K562 (cell line): ENCODE data around the gene NPNT. TPM values are rescaled to one million over a fixed set of nuclear protein-coding genes. Genes with fewer than 3 reads are reported as not detected.
"Not testable (repeated sequence)": the region's sequence is repeated elsewhere in the genome, so short reads cannot be mapped to it uniquely, and the experiment has no call there.

Source experiments
- ATAC-seq: fragments of 200-7000 bp; cut with Tn5 transposase; 3 replicates; pipeline ENCODE4 v1.9.1; 2020; ENCODE audit warnings: moderate library complexity
- BruUV-seq: library from RNA; stranded (reverse); fragments of 400-500 nt; replicated peaks from 2 replicates; lab custom pipeline; 2021; lab: Mats Ljungman, UMichigan
- CTCF ChIA-PET: fragments of 300-600 bp; formaldehyde crosslinking; extraction: SDS; loops from one replicate; lab custom pipeline; 2021; ENCODE audit warnings: low intra/inter-chr PET ratio; lab: Yijun Ruan, JAX
- POLR2A ChIA-PET: fragments of 300-600, 350-650 bp; sonication (Branson Sonifier 250); formaldehyde crosslinking; extraction: SDS; loops from one replicate; lab custom pipeline; 2021; ENCODE audit warnings: antibody characterized with exemption, inconsistent platforms; lab: Yijun Ruan, JAX
- DNase-seq, 4 experiments: peaks; one replicate each; pipeline versions ENCODE4 v3.0.0 to v3.0.0-alpha.2; 2011 to 2018; ENCODE audit warnings: low spot score in 3 of 4, mixed read lengths in 3 of 4; ENCODE audit errors: extremely low read depth in 1 of 4
- FAIRE-seq: peaks from 2 replicates; lab custom pipeline; 2011; peaks lifted over from hg19 to GRCh38; lab: Jason Lieb, UNC
- H2AFZ ChIP-seq: 2 replicates; pipeline ENCODE4 v1.6.0; 2011; ENCODE audit warnings: low read depth, low read length, control low read depth, inconsistent platforms
- H3K27ac ChIP-seq: fragments of 200-600 bp; 3 replicates; pipeline ENCODE4 v1.8.0; 2011; ENCODE audit warnings: low read depth, mild to moderate bottlenecking, control low read depth, inconsistent platforms, low read length, moderate library complexity, mixed read lengths; ENCODE audit errors: extremely low read depth
- H3K27me3 ChIP-seq, 2 experiments: fragments of 300-600 bp in 1 of 2; 2 replicates in 1 of 2; 3 replicates in 1 of 2; pipeline versions ENCODE4 v1.6.0 to v1.8.0; 2011; ENCODE audit warnings: inconsistent platforms in 2 of 2, low read length in 2 of 2, mild to moderate bottlenecking in 1 of 2, mixed read lengths in 1 of 2, moderate library complexity in 1 of 2; ENCODE audit not compliant: control insufficient read depth in 2 of 2, insufficient read depth in 2 of 2
- H3K36me3 ChIP-seq: fragments of 300-600 bp; 3 replicates; pipeline ENCODE4 v1.8.0; 2011; ENCODE audit warnings: mild to moderate bottlenecking, low read length, inconsistent platforms; ENCODE audit not compliant: control insufficient read depth, insufficient read depth
- H3K4me1 ChIP-seq, 2 experiments: fragments of 200-600 bp in 1 of 2; replicated peaks in 1 of 2; 2 replicates in 1 of 2; 3 replicates in 1 of 2; pipeline versions ENCODE4 v1.5.1 to v1.8.0; 2011; ENCODE audit warnings: inconsistent platforms in 2 of 2, low read length in 2 of 2, mild to moderate bottlenecking in 1 of 2, mixed read lengths in 1 of 2, moderate library complexity in 1 of 2; ENCODE audit not compliant: control insufficient read depth in 2 of 2, insufficient read depth in 2 of 2
- H3K4me2 ChIP-seq: 2 replicates; pipeline ENCODE4 v1.6.1; 2011; ENCODE audit warnings: low read length, control low read depth, inconsistent platforms, mixed read lengths; ENCODE audit not compliant: insufficient read depth
- H3K4me3 ChIP-seq: fragments of 200-600 bp; sonication (generic), shearing (Covaris generic); 2 replicates; pipeline ENCODE4 v1.5.1; 2016; ENCODE audit warnings: control low read depth, inconsistent platforms
- H3K79me2 ChIP-seq: fragments of 200-600 bp; 3 replicates; pipeline ENCODE4 v1.8.0; 2011; ENCODE audit warnings: low read length, inconsistent platforms; ENCODE audit not compliant: control insufficient read depth, insufficient read depth
- H3K9ac ChIP-seq, 2 experiments: 2 replicates each; pipeline versions ENCODE4 v1.6.0 to v1.6.1; 2011; ENCODE audit warnings: low read depth in 2 of 2, low read length in 2 of 2, control low read depth in 1 of 2, inconsistent platforms in 1 of 2, mild to moderate bottlenecking in 1 of 2, mixed read lengths in 1 of 2; ENCODE audit not compliant: insufficient read depth in 1 of 2
- H3K9me1 ChIP-seq: one replicate; pipeline ENCODE4 v1.6.0; 2011; ENCODE audit warnings: inconsistent platforms, mild to moderate bottlenecking, low read length, moderate library complexity; ENCODE audit not compliant: control insufficient read depth, insufficient read depth
- H3K9me3 ChIP-seq: replicated peaks from 2 replicates; pipeline ENCODE4 v1.5.1; 2011; ENCODE audit warnings: low read depth, low read length, inconsistent platforms; ENCODE audit not compliant: control insufficient read depth, insufficient read depth
- H4K20me1 ChIP-seq: replicated peaks from 2 replicates; pipeline ENCODE4 v1.6.1; 2011; ENCODE audit warnings: low read length, inconsistent platforms, mixed read lengths; ENCODE audit not compliant: control insufficient read depth, insufficient read depth
- COPS2 ChIP-seq: fragments of 450-650 bp; conservative IDR thresholded peaks from 2 replicates; pipeline ENCODE4 v1.6.1; 2016; ENCODE audit warnings: mild to moderate bottlenecking, moderate library complexity
- FOXA3 ChIP-seq, 2 experiments: fragments of 450-650 bp in 1 of 2; sonication (generic) in 1 of 2; formaldehyde crosslinking; IDR thresholded peaks in 1 of 2; conservative IDR thresholded peaks in 1 of 2; 2 replicates each; pipeline versions ENCODE4 v1.4.0 to v1.8.0; 2020 to 2022; ENCODE audit warnings: mild to moderate bottlenecking in 2 of 2, missing genetic modification reagents in 1 of 2
- GATAD2A ChIP-seq: fragments of 450-650 bp; IDR thresholded peaks from 2 replicates; pipeline ENCODE4 v1.6.1; 2017
- KLF16 ChIP-seq: IDR thresholded peaks from 2 replicates; pipeline ENCODE4 v1.6.1; 2016; ENCODE audit warnings: antibody characterized with exemption
- LEF1 ChIP-seq: fragments of 450-650 bp; IDR thresholded peaks from 2 replicates; pipeline ENCODE4 v1.6.1; 2016; ENCODE audit warnings: mild to moderate bottlenecking
- RNF2 ChIP-seq: sonication (generic); IDR thresholded peaks from 2 replicates; pipeline ENCODE4 v1.6.1; 2016
- SIX5 ChIP-seq, 2 experiments: IDR thresholded peaks; 2 replicates each; pipeline ENCODE4 v1.6.1; 2011; ENCODE audit warnings: low read length in 2 of 2, borderline replicate concordance in 1 of 2, low read depth in 1 of 2, mild to moderate bottlenecking in 1 of 2, moderate library complexity in 1 of 2; ENCODE audit not compliant: insufficient read depth in 1 of 2
- ZNF146 ChIP-seq: IDR thresholded peaks from one replicate; pipeline ENCODE4 v1.6.1; 2018; ENCODE audit warnings: missing compliant biosample characterization; ENCODE audit not compliant: unreplicated experiment
- ZNF232 ChIP-seq: sonication (generic); formaldehyde crosslinking; IDR thresholded peaks from 2 replicates; pipeline ENCODE4 v1.8.0; 2022; ENCODE audit warnings: mild to moderate bottlenecking, missing genetic modification reagents
- WGBS: fragments of 100-300 bp; shearing (Covaris generic); methylation state at CpG from one replicate; pipeline ENCODE4 v1.1.6; 2016; ENCODE audit warnings: low coverage, mixed read lengths; ENCODE audit not compliant: insufficient coverage; ENCODE audit errors: missing lambda C conversion rate; 5-methylcytosine and 5-hydroxymethylcytosine counted together
- in situ Hi-C: fragments of 300-500 bp; cut with MboI; formaldehyde crosslinking; loops from 4 replicates; pipeline ENCODE4 v1.15.0; 2018; ENCODE audit warnings: inconsistent platforms, mixed read lengths
- intact Hi-C: fragments of 100-400 bp; cut with micrococcal nuclease; formaldehyde crosslinking; loops from 2 replicates; pipeline ENCODE4 v1.14.2; 2022
- polyA plus RNA-seq, 8 experiments: library from polyadenylated mRNA; depleted of rRNA in 4 of 8; stranded (reverse) in 5 of 8; unstranded in 3 of 8; fragments of >200 nt; fragmentation: Nextera tagmentation in 2 of 8; fragmentation: Illumina TruSeq in 1 of 8; extraction: Ambion mirVana in 2 of 8; extraction: Trizol in 1 of 8; gene quantifications; 2 replicates each; pipeline versions ENCODE4 v1.2.1 to v1.2.3, GENCODE V29; 2011 to 2014; ENCODE audit warnings: inconsistent platforms in 1 of 8, missing spikeins in 1 of 8
- total RNA-seq, 7 experiments: library from RNA; depleted of rRNA in 6 of 7; stranded (reverse); fragments of >200 nt in 6 of 7; fragmentation: Illumina TruSeq in 2 of 7; extraction: Trizol in 2 of 7; gene quantifications; 2 replicates each; pipeline versions ENCODE4 v1.2.1 to v1.2.3, GENCODE V29; 2011 to 2021; ENCODE audit warnings: low replicate concordance in 1 of 7

The NPNT gene
- total and polyA plus RNA-seq, 9 of the 15 experiments (the other 6 are each of a cell fraction or from before 2014, with no cell fraction given) = 0.22 TPM; not detected in 8

DNA sequence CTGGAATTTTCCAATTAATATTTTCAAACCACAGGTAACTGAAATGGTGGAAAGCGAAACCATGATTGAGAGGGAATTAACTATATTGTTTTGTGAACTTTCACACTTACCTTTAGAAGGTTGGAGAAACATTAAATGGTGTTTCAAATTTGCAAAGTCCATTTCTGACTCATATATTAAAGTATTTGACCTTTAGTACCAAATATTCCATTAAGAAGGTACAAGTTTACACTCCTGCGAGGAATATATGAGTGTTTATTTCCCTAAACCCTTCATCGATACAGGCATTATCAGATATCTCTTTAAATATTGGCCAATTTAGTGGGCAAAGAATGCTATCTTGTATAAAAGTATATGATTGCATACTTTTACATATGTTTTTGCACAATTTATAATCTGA, 44.1 kb upstream of the NPNT start:
- H4K20me1 ChIP-seq = no peaks in the 10 kb centered on the region
- no peak overlapping the region for H2AFZ ChIP-seq
- no peaks in the 10 kb centered on the region for H3K36me3 ChIP-seq
- FAIRE-seq (no peak), ATAC-seq (no peak), DNase-seq (no peak)
- H3K4me2 ChIP-seq = no peak overlapping the region
- ChIA-PET POLR2A (no interaction called here), CTCF (no interaction called here)
- in situ Hi-C loops (no loop called here), intact Hi-C loops (no loop called here)
- H3K9me1 ChIP-seq = no peaks in the 10 kb centered on the region
- no TSS peak for BruUV-seq
- H3K27me3 ChIP-seq = no peaks in the 10 kb centered on the region
- no peaks in the 10 kb centered on the region for H3K9me3 ChIP-seq
- H3K9ac ChIP-seq = no peak overlapping the region
- H3K79me2 ChIP-seq = no peaks in the 10 kb centered on the region
- 58% methylated on average over 3 of the region's 3 CpGs for WGBS
- H3K4me3 ChIP-seq = no peak overlapping the region
- no peak overlapping the region for H3K27ac ChIP-seq
- H3K4me1 ChIP-seq = no peaks in the 10 kb centered on the region
- TF ChIP-seq ZNF232 (CRISPR knock-in tag) (no peak), GATAD2A (no peak), LEF1 (no peak), RNF2 (no peak), FOXA3 (CRISPR knock-in tag; conservative IDR thresholded peaks at IDR 0.05 in 1 of 2, IDR thresholded peaks at IDR 0.05 in 1 of 2) (no peak), SIX5 (IDR thresholded peaks at IDR 0.05; ENCODE audit: borderline replicate concordance in 1 of 2, insufficient read depth in 1 of 2, low read depth in 1 of 2, low read length in 2 of 2) (no peak), KLF16 (no peak), COPS2 (no peak)

DNA sequence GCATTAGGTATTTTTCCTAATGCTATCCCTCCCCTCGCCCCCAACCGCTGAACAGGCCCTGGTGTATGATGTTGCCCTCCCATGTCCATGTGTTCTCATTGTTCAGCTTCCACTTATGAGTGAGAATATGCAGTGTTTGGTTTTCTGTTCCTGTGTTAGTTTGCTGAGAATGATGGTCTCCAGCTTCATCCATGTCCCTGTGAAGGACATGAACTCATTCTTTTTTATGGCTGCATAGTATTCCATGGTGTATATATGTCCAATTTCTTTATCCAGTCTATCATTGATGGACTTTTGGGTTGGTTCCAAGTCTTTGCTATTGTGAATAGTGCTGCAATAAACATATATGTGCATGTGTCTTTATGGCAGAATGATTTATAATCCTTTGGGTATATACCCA, 43.0 kb upstream of the NPNT start:
- H3K9me1 ChIP-seq, H3K79me2 ChIP-seq, ATAC-seq, DNase-seq, H2AFZ ChIP-seq, in situ Hi-C loops, BruUV-seq, FAIRE-seq, H3K4me1 ChIP-seq, H3K4me3 ChIP-seq, H3K27ac ChIP-seq, intact Hi-C loops, H3K4me2 ChIP-seq, H3K9me3 ChIP-seq, CTCF ChIA-PET, H4K20me1 ChIP-seq, H3K27me3 ChIP-seq, H3K36me3 ChIP-seq, H3K9ac ChIP-seq, POLR2A ChIA-PET: not testable (repeated sequence)
- peak; percentile 62 for TF ChIP-seq ZNF146
- 88% methylated on average over 2 of the region's 2 CpGs for WGBS
